ENCODE measurements around the gene SLCO1B1. TPM values are rescaled to one million over a fixed set of nuclear protein-coding genes. Genes with fewer than 3 reads are reported as not detected.

SLCO1B1 gene
- total and polyA plus RNA-seq, 2 donors (not counting 3 experiments of a cell fraction or from before 2014, with no cell fraction given): not detected

- intact Hi-C loops (cut with micrococcal nuclease): no loop called here
- Histone ChIP-seq H3K9me1 (replicated peaks; ENCODE audit: control insufficient read depth, extremely low read depth, insufficient read depth, low read length) (no peaks in the 10 kb centered on the region), H3K27me3 (ENCODE audit: control insufficient read depth in 2 of 2, insufficient read depth in 2 of 2, low read length in 2 of 2) (peaks cover 5 to 10% of the 10 kb centered on the region in 2 experiments), H4K20me1 (replicated peaks; ENCODE audit: control insufficient read depth, extremely low read depth, insufficient read depth, low read length) (no peaks in the 10 kb centered on the region), H2AFZ (ENCODE audit: low read depth, low read length) (no peak overlapping the region), H3K9me3 (replicated peaks; ENCODE audit: control insufficient read depth, insufficient read depth, low read length) (no peaks in the 10 kb centered on the region), H3K4me1 (ENCODE audit: control insufficient read depth, extremely low read depth, insufficient read depth, low read length) (no peaks in the 10 kb centered on the region), H3K9ac (replicated peaks; ENCODE audit: extremely low read depth, insufficient read depth, low read length) (no peak overlapping the region), H3K4me2 (ENCODE audit: insufficient read depth, low read length) (no peak overlapping the region), H3K27ac (ENCODE audit: insufficient read depth, low read depth, low read length) (no peak overlapping the region), H3K4me3 (replicated peaks in 1 of 3; ENCODE audit: insufficient read depth in 1 of 3, low read depth in 1 of 3, low read length in 3 of 3) (no peak overlapping the region), H3K79me2 (ENCODE audit: control insufficient read depth, insufficient read depth, low read length) (no peaks in the 10 kb centered on the region), H3K36me3 (ENCODE audit: control insufficient read depth in 2 of 2, extremely low read depth in 1 of 2, insufficient read depth in 2 of 2, low read length in 2 of 2) (no peaks in the 10 kb centered on the region)
- FAIRE-seq (no peak), DNase-seq (ENCODE audit: low read depth, low spot score) (no peak)
- TF ChIP-seq FOS (IDR thresholded peaks at IDR 0.05; ENCODE audit: borderline replicate concordance, insufficient read depth, low read length) (no peak), POLR2A (IDR thresholded peaks at IDR 0.05; ENCODE audit: low read depth, low read length) (no peak), EZH2 (IDR thresholded peaks at IDR 0.05; ENCODE audit: borderline replicate concordance, low read depth, low read length, severe bottlenecking) (no peak), MYC (IDR thresholded peaks at IDR 0.05; ENCODE audit: low read depth, low read length) (no peak), POLR2AphosphoS5 (IDR thresholded peaks at IDR 0.05; ENCODE audit: insufficient read depth, low read depth, low read length) (no peak), GATA2 (IDR thresholded peaks at IDR 0.05; ENCODE audit: insufficient read depth, insufficient read length, low read depth, low read length) (no peak), JUN (IDR thresholded peaks at IDR 0.05; ENCODE audit: borderline replicate concordance, insufficient read depth, insufficient read length, low read depth) (no peak)
- TF ChIP-seq, protein P1, sequence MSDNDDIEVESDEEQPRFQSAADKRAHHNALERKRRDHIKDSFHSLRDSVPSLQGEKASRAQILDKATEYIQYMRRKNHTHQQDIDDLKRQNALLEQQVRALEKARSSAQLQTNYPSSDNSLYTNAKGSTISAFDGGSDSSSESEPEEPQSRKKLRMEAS (IDR thresholded peaks at IDR 0.05; ENCODE audit: insufficient read depth, insufficient read length): no peak
- TF ChIP-seq, protein P2, sequence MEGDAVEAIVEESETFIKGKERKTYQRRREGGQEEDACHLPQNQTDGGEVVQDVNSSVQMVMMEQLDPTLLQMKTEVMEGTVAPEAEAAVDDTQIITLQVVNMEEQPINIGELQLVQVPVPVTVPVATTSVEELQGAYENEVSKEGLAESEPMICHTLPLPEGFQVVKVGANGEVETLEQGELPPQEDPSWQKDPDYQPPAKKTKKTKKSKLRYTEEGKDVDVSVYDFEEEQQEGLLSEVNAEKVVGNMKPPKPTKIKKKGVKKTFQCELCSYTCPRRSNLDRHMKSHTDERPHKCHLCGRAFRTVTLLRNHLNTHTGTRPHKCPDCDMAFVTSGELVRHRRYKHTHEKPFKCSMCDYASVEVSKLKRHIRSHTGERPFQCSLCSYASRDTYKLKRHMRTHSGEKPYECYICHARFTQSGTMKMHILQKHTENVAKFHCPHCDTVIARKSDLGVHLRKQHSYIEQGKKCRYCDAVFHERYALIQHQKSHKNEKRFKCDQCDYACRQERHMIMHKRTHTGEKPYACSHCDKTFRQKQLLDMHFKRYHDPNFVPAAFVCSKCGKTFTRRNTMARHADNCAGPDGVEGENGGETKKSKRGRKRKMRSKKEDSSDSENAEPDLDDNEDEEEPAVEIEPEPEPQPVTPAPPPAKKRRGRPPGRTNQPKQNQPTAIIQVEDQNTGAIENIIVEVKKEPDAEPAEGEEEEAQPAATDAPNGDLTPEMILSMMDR (IDR thresholded peaks at IDR 0.05; ENCODE audit: extremely low read depth in 1 of 2, insufficient read depth in 1 of 2, low read depth in 1 of 2, low read length in 2 of 2): no peak
- ChIA-PET POLR2A (no interaction called here), CTCF (no interaction called here)
- dilution Hi-C loops (cut with MboI; ENCODE audit: extremely low pct_ligation_motif_present, low sequenced_read_pairs): no loop called here
- BruUV-seq (replicated peaks): no TSS peak
These were observed 133.2 kb downstream of the SLCO1B1 start for GRCh38 chr12:21264232-21264631.
